Fibroblast of lung (primary cell): ENCODE results near the gene DMAC2L. TPM values are rescaled to one million over a fixed set of nuclear protein-coding genes. Genes with fewer than 3 reads are reported as not detected.
"Not testable (repeated sequence)": the region's sequence is repeated elsewhere in the genome, so short reads cannot be mapped to it uniquely, and the experiment has no call there.

Source experiments
- DNase-seq, 2 donors: peaks; one replicate each; pipeline versions ENCODE4 v3.0.0 to v3.0.0-alpha.2; 2010; ENCODE audit warnings: low read depth in 2 of 2
- H2AFZ ChIP-seq: 2 replicates; pipeline ENCODE4 v1.5.1; 2012; ENCODE audit warnings: low read length, control low read depth, inconsistent platforms
- H3K27ac ChIP-seq: 2 replicates; pipeline ENCODE4 v1.5.1; 2011; ENCODE audit warnings: low read length, control low read depth; ENCODE audit not compliant: insufficient read depth
- H3K27me3 ChIP-seq: 2 replicates; pipeline ENCODE4 v1.5.1; 2011; ENCODE audit warnings: mild to moderate bottlenecking, low read length; ENCODE audit not compliant: control insufficient read depth, insufficient read depth
- H3K36me3 ChIP-seq: 2 replicates; pipeline ENCODE4 v1.5.1; 2011; ENCODE audit warnings: low read length; ENCODE audit not compliant: control insufficient read depth, insufficient read depth
- H3K4me1 ChIP-seq: 2 replicates; pipeline ENCODE4 v1.5.1; 2011; ENCODE audit warnings: low read length; ENCODE audit not compliant: control insufficient read depth, insufficient read depth; ENCODE audit errors: extremely low read depth
- H3K4me2 ChIP-seq: 2 replicates; pipeline ENCODE4 v1.5.1; 2011; ENCODE audit warnings: low read length, control low read depth; ENCODE audit not compliant: insufficient read depth; ENCODE audit errors: extremely low read depth
- H3K4me3 ChIP-seq, 4 experiments: fragments of 200-600 bp in 1 of 4; sonication (generic) in 1 of 4; replicated peaks in 1 of 4; 2 replicates each; pipeline ENCODE4 v1.5.1; 2011 to 2016; ENCODE audit warnings: low read length in 4 of 4, low read depth in 3 of 4, mild to moderate bottlenecking in 3 of 4, control low read depth in 2 of 4, inconsistent platforms in 1 of 4, mixed read lengths in 1 of 4; ENCODE audit not compliant: insufficient read depth in 1 of 4; ENCODE audit errors: control extremely low read depth in 1 of 4
- H3K79me2 ChIP-seq: 2 replicates; pipeline ENCODE4 v1.5.1; 2012; ENCODE audit warnings: mild to moderate bottlenecking, low read length, inconsistent platforms; ENCODE audit not compliant: control insufficient read depth, insufficient read depth
- H3K9ac ChIP-seq: 2 replicates; pipeline ENCODE4 v1.5.1; 2011; ENCODE audit warnings: mild to moderate bottlenecking, low read length, control low read depth; ENCODE audit not compliant: insufficient read depth
- H3K9me3 ChIP-seq: 2 replicates; pipeline ENCODE4 v1.5.1; 2012; ENCODE audit warnings: low read depth, low read length; ENCODE audit not compliant: control insufficient read depth, insufficient read depth
- H4K20me1 ChIP-seq: 2 replicates; pipeline ENCODE4 v1.5.1; 2011; ENCODE audit warnings: low read length; ENCODE audit not compliant: control insufficient read depth, insufficient read depth; ENCODE audit errors: extremely low read depth
- CTCF ChIP-seq, 2 donors: IDR thresholded peaks in 1 of 2; conservative IDR thresholded peaks in 1 of 2; 1 replicate in 1 of 2; 2 replicates in 1 of 2; pipeline ENCODE4 v1.5.1; 2011 to 2012; ENCODE audit warnings: low read length in 2 of 2, control low read depth in 1 of 2, inconsistent platforms in 1 of 2, low read depth in 1 of 2, mild to moderate bottlenecking in 1 of 2
- EZH2 ChIP-seq: IDR thresholded peaks from 2 replicates; pipeline ENCODE4 v1.5.1; 2012; ENCODE audit warnings: low read length, control low read depth, mild to moderate bottlenecking; ENCODE audit errors: missing control alignments
- polyA plus RNA-seq, 2 donors: library from polyadenylated mRNA; depleted of rRNA in 1 of 2; stranded (reverse) in 1 of 2; unstranded in 1 of 2; fragments of >200 nt; gene quantifications; 2 replicates each; pipeline ENCODE4 v1.2.1, GENCODE V29; 2011 to 2012; ENCODE audit warnings: missing spikeins in 1 of 2
- total RNA-seq: library from RNA; depleted of rRNA; stranded (reverse); fragments of >200 nt; gene quantifications from 2 replicates; pipeline ENCODE4 v1.2.1, GENCODE V29; 2014

DMAC2L gene
- total and polyA plus RNA-seq, 2 donors (not counting 1 experiment from before 2014, with no cell fraction given): 4.8 to 17.6 TPM

- H4K20me1 ChIP-seq: no peaks in the 10 kb centered on the region
- peak overlapping the region; percentile 93 for H3K4me2 ChIP-seq
- peak overlapping the region; percentile 80 for H3K27ac ChIP-seq
- no peaks in the 10 kb centered on the region for H3K27me3 ChIP-seq
- H3K4me1 ChIP-seq: peaks cover 2% of the 10 kb centered on the region
- peak in 1 of 2 donors; percentile 50 for DNase-seq
- no peaks in the 10 kb centered on the region for H3K79me2 ChIP-seq
- no peaks in the 10 kb centered on the region for H3K9me3 ChIP-seq
- peak overlapping the region; percentile 88 for H2AFZ ChIP-seq
- TF ChIP-seq CTCF (conservative IDR thresholded peaks at IDR 0.05 in 1 of 2, IDR thresholded peaks at IDR 0.05 in 1 of 2; ENCODE audit: low read depth in 1 of 2, low read length in 2 of 2): no peak
- peak overlapping the region; percentile 71 for H3K9ac ChIP-seq
- H3K36me3 ChIP-seq: no peaks in the 10 kb centered on the region
- peak overlapping the region; percentile 69 to 90 (median 83) for H3K4me3 ChIP-seq
These were observed 570 bp downstream of the DMAC2L start for GRCh38 chr14:50312734-50313054.

- H3K27me3 ChIP-seq, H3K27ac ChIP-seq, H3K4me1 ChIP-seq, H2AFZ ChIP-seq, H3K79me2 ChIP-seq, H3K9me3 ChIP-seq, H3K4me2 ChIP-seq, H4K20me1 ChIP-seq, H3K36me3 ChIP-seq, DNase-seq, H3K9ac ChIP-seq, H3K4me3 ChIP-seq: not testable (repeated sequence)
These were observed 2.0 kb downstream of the DMAC2L start for GRCh38 chr14:50314098-50314497.

GRCh38 chr14:50318031-50318626 lies 6.0 kb downstream of the DMAC2L start:
- peak; percentile 38 to 78 for DNase-seq
- TF ChIP-seq EZH2: no peak
- TF ChIP-seq CTCF (conservative IDR thresholded peaks at IDR 0.05 in 1 of 2, IDR thresholded peaks at IDR 0.05 in 1 of 2; ENCODE audit: low read depth in 1 of 2, low read length in 2 of 2): peak; percentile 51 to 67
- H3K4me1 ChIP-seq: peaks cover 17% of the 10 kb centered on the region
- H4K20me1 ChIP-seq: no peaks in the 10 kb centered on the region
- no peak overlapping the region for H3K4me2 ChIP-seq
- peaks cover 3% of the 10 kb centered on the region for H3K79me2 ChIP-seq
- no peak overlapping the region for H3K27ac ChIP-seq
- no peaks in the 10 kb centered on the region for H3K36me3 ChIP-seq
- no peak overlapping the region for H3K9ac ChIP-seq
- H3K9me3 ChIP-seq: no peaks in the 10 kb centered on the region
- H2AFZ ChIP-seq: no peak overlapping the region
- no peaks in the 10 kb centered on the region for H3K27me3 ChIP-seq
- no peak overlapping the region for H3K4me3 ChIP-seq
